ENCODE measurements around the gene LIN37.

DNA sequence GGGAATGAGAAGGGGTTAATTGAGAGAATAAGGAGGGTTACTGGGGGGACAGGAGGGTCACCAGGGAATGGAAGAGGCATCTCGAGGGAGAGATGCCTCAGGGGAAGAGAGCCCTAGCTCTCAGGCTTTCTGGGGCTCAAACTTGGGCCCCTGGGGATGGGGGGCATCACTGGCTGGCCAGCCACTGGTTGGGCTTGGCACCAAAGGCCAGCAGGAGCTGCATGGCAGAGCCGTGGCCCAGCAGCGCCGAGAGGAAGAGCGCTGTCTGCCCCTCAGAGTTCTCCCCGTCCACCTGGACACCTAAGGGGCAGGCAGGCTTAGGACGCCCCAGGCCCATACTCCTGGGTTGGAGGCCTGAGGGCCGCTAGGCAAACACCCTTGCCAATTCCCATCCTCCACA, 44.5 kb downstream of the LIN37 start:
- TF ChIP-seq CTCF (IDR thresholded peaks at IDR 0.05) (no peak), POLR2A (IDR thresholded peaks at IDR 0.05) (no peak), POLR2AphosphoS5 (IDR thresholded peaks at IDR 0.05) (no peak)
